ENCODE results near the gene LRP11. TPM values are rescaled to one million over a fixed set of nuclear protein-coding genes. Genes with fewer than 3 reads are reported as not detected.
"Not testable (repeated sequence)": the region's sequence is repeated elsewhere in the genome, so short reads cannot be mapped to it uniquely, and the experiment has no call there.

LRP11 gene
- total RNA-seq, 1 experiment from 2014 or later: 48.0 TPM

- Histone ChIP-seq H3K9me3 (no peaks in the 10 kb centered on the region), H3K36me3 (no peaks in the 10 kb centered on the region), H3K27me3 (no peaks in the 10 kb centered on the region), H3K4me3 (no peak overlapping the region)
- DNase-seq: no peak
Measured at GRCh38 chr6:149900620-149901443, 36.7 kb upstream of the LRP11 start.

- H3K9me3 ChIP-seq: no peaks in the 10 kb centered on the region
- no peak for DNase-seq
- no peak overlapping the region for H3K4me3 ChIP-seq
- no peaks in the 10 kb centered on the region for H3K27me3 ChIP-seq
- H3K36me3 ChIP-seq: no peaks in the 10 kb centered on the region
Measured at GRCh38 chr6:149899926-149900619, 35.9 kb upstream of the LRP11 start.

- DNase-seq: no peak
- Histone ChIP-seq H3K9me3 (no peaks in the 10 kb centered on the region), H3K4me3 (no peak overlapping the region), H3K27me3 (no peaks in the 10 kb centered on the region), H3K36me3 (no peaks in the 10 kb centered on the region)
Measured at GRCh38 chr6:149899486-149899885, 35.3 kb upstream of the LRP11 start.

- no peak overlapping the region for H3K4me3 ChIP-seq
- H3K27me3 ChIP-seq: no peaks in the 10 kb centered on the region
- no peaks in the 10 kb centered on the region for H3K9me3 ChIP-seq
- DNase-seq: no peak
- H3K36me3 ChIP-seq: no peaks in the 10 kb centered on the region
Measured at GRCh38 chr6:149898966-149899365, 34.8 kb upstream of the LRP11 start.

GRCh38 chr6:149897855-149898744 lies 33.9 kb upstream of the LRP11 start, which contains the start of gene RAET1E:
TSS of gene RAET1E (minus strand) at chr6:149898113. CDS start at chr6:149890901, 7,212 bp downstream.
- no peak for DNase-seq

GRCh38 chr6:149897015-149897697 lies 33.0 kb upstream of the LRP11 start:
- no peaks in the 10 kb centered on the region for H3K27me3 ChIP-seq

More at GRCh38 chr6:149897855-149898744, 33.9 kb upstream of the LRP11 start, which contains the start of gene RAET1E:
- Histone ChIP-seq H3K4me3 (peak within 1 kb of the TSS; percentile 35), H3K36me3 (no peaks in the 10 kb centered on the region), H3K9me3 (no peaks in the 10 kb centered on the region), H3K27me3 (no peaks in the 10 kb centered on the region)

GRCh38 chr6:149896491-149896890 lies 32.3 kb upstream of the LRP11 start:
- H3K4me3 ChIP-seq: no peak overlapping the region
- peak; percentile 56 for DNase-seq
- H3K9me3 ChIP-seq: no peaks in the 10 kb centered on the region

More at GRCh38 chr6:149897015-149897697, 33.0 kb upstream of the LRP11 start:
- Histone ChIP-seq H3K36me3 (no peaks in the 10 kb centered on the region), H3K9me3 (no peaks in the 10 kb centered on the region), H3K4me3 (peak overlapping the region; percentile 35)
- DNase-seq: peak; percentile 97

GRCh38 chr6:149895833-149896271 lies 31.7 kb upstream of the LRP11 start:
- no peak overlapping the region for H3K4me3 ChIP-seq
- H3K27me3 ChIP-seq: no peaks in the 10 kb centered on the region
- no peaks in the 10 kb centered on the region for H3K9me3 ChIP-seq
- peak; percentile 88 for DNase-seq
- no peaks in the 10 kb centered on the region for H3K36me3 ChIP-seq

More at GRCh38 chr6:149896491-149896890, 32.3 kb upstream of the LRP11 start:
- no peaks in the 10 kb centered on the region for H3K27me3 ChIP-seq
- no peaks in the 10 kb centered on the region for H3K36me3 ChIP-seq

- Histone ChIP-seq H3K27me3 (no peaks in the 10 kb centered on the region), H3K4me3 (no peak overlapping the region), H3K36me3 (no peaks in the 10 kb centered on the region), H3K9me3 (no peaks in the 10 kb centered on the region)
- peak; percentile 89 for DNase-seq
Measured at GRCh38 chr6:149895048-149895590, 31.0 kb upstream of the LRP11 start.

GRCh38 chr6:149891864-149892263 lies 27.7 kb upstream of the LRP11 start:
- H3K4me3 ChIP-seq, H3K36me3 ChIP-seq, H3K9me3 ChIP-seq, DNase-seq, H3K27me3 ChIP-seq: not testable (repeated sequence)

GRCh38 chr6:149891259-149891658 lies 27.1 kb upstream of the LRP11 start:
- Histone ChIP-seq H3K4me3 (no peak overlapping the region), H3K27me3 (no peaks in the 10 kb centered on the region), H3K9me3 (no peaks in the 10 kb centered on the region), H3K36me3 (peaks cover 9% of the 10 kb centered on the region)
- DNase-seq: no peak

- peak; percentile 65 for DNase-seq
- H3K4me3 ChIP-seq: no peak overlapping the region
- no peaks in the 10 kb centered on the region for H3K9me3 ChIP-seq
Measured at GRCh38 chr6:149890629-149891045, 26.5 kb upstream of the LRP11 start.

GRCh38 chr6:149889326-149889725 lies 25.2 kb upstream of the LRP11 start:
- Histone ChIP-seq H3K4me3 (no peak overlapping the region), H3K9me3 (no peaks in the 10 kb centered on the region), H3K27me3 (no peaks in the 10 kb centered on the region), H3K36me3 (peaks cover 9% of the 10 kb centered on the region)
- DNase-seq: no peak

More at GRCh38 chr6:149890629-149891045, 26.5 kb upstream of the LRP11 start:
- Histone ChIP-seq H3K27me3 (no peaks in the 10 kb centered on the region), H3K36me3 (peaks cover 9% of the 10 kb centered on the region)

GRCh38 chr6:149888659-149889058 lies 24.5 kb upstream of the LRP11 start:
- H3K27me3 ChIP-seq: no peaks in the 10 kb centered on the region
- no peak overlapping the region for H3K4me3 ChIP-seq
- no peaks in the 10 kb centered on the region for H3K9me3 ChIP-seq
- no peak for DNase-seq
- H3K36me3 ChIP-seq: peaks cover 9% of the 10 kb centered on the region

- no peak overlapping the region for H3K4me3 ChIP-seq
- no peaks in the 10 kb centered on the region for H3K9me3 ChIP-seq
- DNase-seq: no peak
- H3K27me3 ChIP-seq: no peaks in the 10 kb centered on the region
- peaks cover 9% of the 10 kb centered on the region for H3K36me3 ChIP-seq
Measured at GRCh38 chr6:149888093-149888492, 23.9 kb upstream of the LRP11 start.

GRCh38 chr6:149887343-149887742 lies 23.2 kb upstream of the LRP11 start:
- H3K36me3 ChIP-seq: peaks cover 9% of the 10 kb centered on the region
- no peaks in the 10 kb centered on the region for H3K9me3 ChIP-seq
- no peaks in the 10 kb centered on the region for H3K27me3 ChIP-seq
- no peak overlapping the region for H3K4me3 ChIP-seq
- DNase-seq: peak; percentile 81
